GM19467 (cell line): ENCODE measurements around the gene PTS.

Experiments used
- ATAC-seq: cut with Tn5 transposase; IDR thresholded peaks from one replicate; pipeline ENCODE4 v1.9.1; 2021; ENCODE audit warnings: mild to moderate bottlenecking, moderate library complexity; ENCODE audit not compliant: unreplicated experiment

PTS gene

DNA sequence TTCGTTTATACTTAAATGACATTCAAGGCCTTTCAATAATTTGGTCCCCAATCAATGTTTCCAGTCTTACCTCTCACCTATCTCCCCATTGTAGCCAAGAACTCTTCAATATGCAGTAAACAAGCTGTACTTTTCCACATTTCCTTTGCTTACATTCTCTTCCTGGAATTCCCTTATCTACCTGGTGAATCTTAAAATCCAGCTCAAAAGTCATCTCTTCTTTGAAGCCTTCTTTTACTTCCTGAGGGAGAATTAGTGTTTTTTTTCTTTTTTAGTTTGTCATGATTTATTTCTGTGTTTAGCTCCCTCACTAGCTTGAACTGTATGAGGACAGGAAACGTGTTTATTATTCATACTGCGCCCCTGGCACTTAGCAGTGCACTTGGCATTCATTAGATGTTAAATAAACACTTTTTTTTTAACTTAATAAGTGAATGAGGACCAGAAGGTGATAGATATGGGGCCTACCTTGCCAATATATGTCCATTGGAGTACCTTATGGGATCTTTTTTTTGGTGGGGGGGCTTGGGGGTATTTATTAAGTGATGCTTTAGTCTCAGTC lies 4.9 kb upstream of the PTS start:
- ATAC-seq, result no peak

GRCh38 chr11:112222303-112222702 lies 3.9 kb upstream of the PTS start:
- ATAC-seq, result no peak

GRCh38 chr11:112223121-112223520 lies 3.1 kb upstream of the PTS start:
- no peak for ATAC-seq

GRCh38 chr11:112223754-112224532 lies 2.3 kb upstream of the PTS start:
- no peak for ATAC-seq

DNA sequence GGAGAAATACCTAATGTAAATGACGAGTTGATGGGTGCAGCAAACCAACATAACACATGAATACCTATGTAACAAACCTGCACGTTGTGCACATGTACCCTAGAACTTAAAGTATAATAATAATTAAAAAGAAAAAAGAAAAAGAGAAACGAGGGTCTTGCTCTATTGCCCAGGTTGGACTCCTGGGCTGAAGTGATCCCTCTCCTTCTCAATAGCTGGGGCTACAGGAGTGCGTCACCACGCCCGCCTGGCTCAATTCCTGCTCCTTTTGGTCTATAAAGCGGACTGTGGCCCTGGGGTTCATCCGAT lies 521 bp upstream of the PTS start:
- ATAC-seq, result no peak

- ATAC-seq, result peak; percentile 48
These were observed 688 bp downstream of the PTS start for GRCh38 chr11:112226831-112227401.

GRCh38 chr11:112227471-112227870 lies 1.2 kb downstream of the PTS start:
- ATAC-seq, result no peak

DNA sequence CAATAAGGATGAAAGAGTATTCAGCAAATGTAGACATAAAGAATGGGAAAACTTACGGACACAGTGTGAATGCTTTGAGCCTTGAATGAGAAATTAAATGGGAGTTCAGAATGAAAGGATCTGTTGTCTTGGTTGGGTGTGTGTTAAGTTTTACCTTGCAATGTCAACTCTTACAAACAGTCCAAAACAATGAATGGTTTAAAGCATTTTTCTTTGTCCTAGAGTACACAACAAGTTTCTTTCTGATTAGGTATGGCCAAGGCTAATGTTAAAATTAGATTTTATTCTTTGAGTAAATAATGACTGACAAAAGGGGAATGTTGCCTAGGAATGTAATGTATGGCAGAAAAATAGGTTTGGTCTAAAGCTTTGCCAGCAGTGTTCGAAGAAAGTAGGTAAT lies 2.5 kb downstream of the PTS start:
- ATAC-seq, result no peak

- no peak for ATAC-seq
These were observed 2.9 kb downstream of the PTS start for GRCh38 chr11:112229159-112229558.

- ATAC-seq, result no peak
These were observed 3.7 kb downstream of the PTS start for GRCh38 chr11:112229746-112230433.

GRCh38 chr11:112231952-112232351 lies 5.7 kb downstream of the PTS start:
- ATAC-seq, result no peak

GRCh38 chr11:112235750-112236390 lies 9.6 kb downstream of the PTS start:
- no peak for ATAC-seq

- no peak for ATAC-seq
These were observed 11.2 kb downstream of the PTS start for GRCh38 chr11:112237451-112237850.

DNA sequence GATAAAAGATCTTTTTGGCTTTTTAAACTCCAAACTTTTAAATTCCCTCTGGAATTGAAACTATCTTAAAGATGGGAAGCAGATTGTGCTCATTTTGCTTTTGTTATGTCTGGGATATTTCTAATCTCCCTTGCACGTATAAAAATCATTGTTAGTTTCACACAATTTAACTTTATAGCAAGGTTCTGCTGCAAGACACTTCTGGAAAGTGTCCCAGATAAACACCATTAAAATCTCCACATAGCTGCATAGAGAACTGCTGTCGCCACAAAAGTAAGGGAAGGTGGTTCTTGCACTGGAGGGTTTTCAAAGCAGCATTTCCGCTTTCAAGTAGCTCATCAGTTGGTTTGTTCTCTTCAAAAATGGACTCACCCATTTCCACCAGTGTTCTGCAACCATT lies 11.8 kb downstream of the PTS start:
- ATAC-seq, result no peak

GRCh38 chr11:112241486-112241885 lies 15.3 kb downstream of the PTS start:
- no peak for ATAC-seq

- no peak for ATAC-seq
These were observed 21.0 kb downstream of the PTS start for GRCh38 chr11:112247201-112247600.

- ATAC-seq, result no peak
These were observed 22.0 kb downstream of the PTS start for GRCh38 chr11:112248201-112248600.

GRCh38 chr11:112249871-112250610 lies 23.8 kb downstream of the PTS start:
- ATAC-seq, result no peak

DNA sequence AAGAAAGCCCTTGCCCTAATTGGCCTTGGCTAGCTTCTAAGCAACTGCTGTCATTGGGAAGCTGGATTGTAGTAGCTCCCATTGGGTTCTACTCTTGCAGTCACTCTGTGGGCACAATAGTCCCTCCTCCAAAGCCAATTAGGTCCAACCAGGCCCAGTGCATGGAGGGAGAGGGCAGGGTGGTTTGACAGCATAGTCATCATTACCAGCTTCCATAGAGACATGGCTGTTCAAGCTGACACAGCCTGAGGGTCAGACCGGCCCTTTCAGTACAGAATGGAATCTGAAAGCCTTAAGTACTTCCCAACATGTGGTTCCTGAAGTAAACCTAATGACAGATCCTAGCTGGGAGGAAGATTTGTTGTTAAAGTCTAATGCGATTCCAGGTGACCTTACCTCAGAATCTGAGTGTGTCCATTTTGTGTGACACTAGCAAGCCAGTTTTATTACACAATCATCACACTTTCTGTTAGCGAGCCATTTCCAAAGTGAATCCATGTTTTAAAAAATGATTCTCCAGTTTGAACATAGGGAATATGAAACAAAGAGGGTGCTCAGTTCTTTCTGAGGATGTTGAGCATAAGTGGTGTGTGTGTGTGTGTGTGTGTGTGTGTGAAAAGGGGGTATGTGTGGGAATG lies 27.5 kb downstream of the PTS start:
- no peak for ATAC-seq

GRCh38 chr11:112255067-112255720 lies 29.0 kb downstream of the PTS start:
- ATAC-seq, result no peak
